HL-60/S4 treated with phorbol 12-myristate 13-acetate at 8.2 ng/mL for 4 days and 3 days (cell line): Measurements from ENCODE around the gene XPO6.

Experiments
- in situ Hi-C: fragments of 300-500 bp; cut with MboI; formaldehyde crosslinking; loops from 2 replicates; pipeline ENCODE4 v1.15.0; 2022; ENCODE audit warnings: low sequenced_read_pairs

XPO6 gene

DNA sequence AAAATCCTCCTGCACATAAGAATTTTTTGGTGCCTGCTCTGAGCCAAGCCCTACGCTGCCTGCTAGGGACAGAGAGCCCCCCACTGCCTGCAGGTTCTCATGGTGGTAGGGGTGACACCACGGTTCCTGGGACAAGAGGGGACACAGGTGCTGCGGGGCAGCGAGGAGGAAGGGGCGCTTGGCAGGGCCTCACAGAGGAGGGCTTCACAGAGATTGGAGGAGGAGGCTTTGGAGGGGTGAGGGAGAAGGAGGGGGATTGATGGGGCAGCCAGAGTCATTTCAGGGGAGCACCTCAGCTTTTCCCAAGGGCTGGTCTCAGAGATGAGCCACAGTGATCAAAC lies 118.4 kb downstream of the XPO6 start:
- in situ Hi-C loops, result no loop called here

- in situ Hi-C loops, result no loop called here
Observed at GRCh38 chr16:28092721-28093384, 118.9 kb downstream of the XPO6 start.

GRCh38 chr16:28091656-28092055 lies 120.1 kb downstream of the XPO6 start:
- in situ Hi-C loops, result no loop called here

DNA sequence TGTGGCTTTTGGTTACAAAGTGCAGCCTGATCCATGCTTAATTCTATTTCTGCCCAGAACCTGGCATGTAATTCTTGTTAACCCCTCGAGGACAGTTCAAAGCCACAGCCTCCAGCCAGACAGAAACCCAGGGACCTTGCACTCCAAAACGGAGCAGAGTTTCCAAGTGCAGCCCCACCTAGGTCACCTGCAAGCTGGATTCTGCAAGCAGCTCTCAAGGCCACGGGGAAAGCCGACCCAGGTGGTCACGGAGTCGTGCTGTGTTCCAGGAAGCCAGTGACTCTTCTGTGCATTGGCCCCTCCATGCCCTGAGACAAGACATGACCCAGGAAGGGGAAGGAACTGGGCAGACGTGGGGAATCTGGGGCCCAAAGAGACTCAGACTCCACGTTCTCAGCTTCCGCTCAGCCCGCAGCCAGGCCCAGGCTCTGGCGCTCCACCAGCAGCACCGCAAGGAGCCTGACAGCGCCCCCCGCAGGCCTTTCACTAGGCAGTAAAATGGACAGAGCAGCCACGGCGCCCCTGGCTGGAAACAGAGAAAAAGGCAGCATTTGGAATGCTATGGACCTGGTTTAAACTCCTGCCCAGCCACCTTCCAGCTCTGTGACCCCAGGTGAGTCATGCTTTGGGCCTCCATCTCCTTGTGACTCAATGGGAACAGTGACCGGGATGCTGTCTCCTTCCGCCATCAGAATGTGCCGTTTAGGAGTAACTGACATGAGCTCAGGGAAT lies 121.0 kb downstream of the XPO6 start:
- in situ Hi-C loops, result no loop called here

GRCh38 chr16:28089992-28090365 lies 121.8 kb downstream of the XPO6 start:
- in situ Hi-C loops, result no loop called here

DNA sequence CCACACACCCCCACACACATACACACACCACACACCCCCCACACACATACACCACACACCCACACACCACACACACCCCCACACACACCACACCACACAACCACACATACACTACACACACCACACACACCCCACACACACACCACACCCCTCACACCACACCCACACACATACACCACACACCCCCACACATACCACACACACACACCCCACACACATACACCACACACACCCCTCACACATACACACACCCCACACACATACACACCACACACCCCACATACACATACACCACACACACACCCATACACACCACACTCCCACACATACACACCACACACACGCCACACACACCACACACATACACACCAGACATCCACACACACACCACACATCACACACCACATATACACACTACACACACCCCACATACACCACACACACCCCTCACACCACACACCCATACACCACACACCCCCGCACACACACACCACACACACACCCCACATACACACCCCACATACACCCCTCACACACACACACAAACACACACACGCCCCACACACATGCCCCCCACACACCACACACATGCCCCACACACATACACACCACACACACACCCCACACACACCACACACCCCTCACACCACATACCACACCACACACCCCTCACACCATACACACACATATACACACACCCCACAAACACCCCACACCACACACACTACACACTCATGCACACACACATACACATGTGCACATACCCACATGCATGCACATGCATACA lies 122.4 kb downstream of the XPO6 start:
- in situ Hi-C loops, result no loop called here

GRCh38 chr16:28087675-28088300 lies 124.0 kb downstream of the XPO6 start:
- in situ Hi-C loops, result no loop called here

- in situ Hi-C loops, result no loop called here
Observed at GRCh38 chr16:28087140-28087660, 124.6 kb downstream of the XPO6 start.

DNA sequence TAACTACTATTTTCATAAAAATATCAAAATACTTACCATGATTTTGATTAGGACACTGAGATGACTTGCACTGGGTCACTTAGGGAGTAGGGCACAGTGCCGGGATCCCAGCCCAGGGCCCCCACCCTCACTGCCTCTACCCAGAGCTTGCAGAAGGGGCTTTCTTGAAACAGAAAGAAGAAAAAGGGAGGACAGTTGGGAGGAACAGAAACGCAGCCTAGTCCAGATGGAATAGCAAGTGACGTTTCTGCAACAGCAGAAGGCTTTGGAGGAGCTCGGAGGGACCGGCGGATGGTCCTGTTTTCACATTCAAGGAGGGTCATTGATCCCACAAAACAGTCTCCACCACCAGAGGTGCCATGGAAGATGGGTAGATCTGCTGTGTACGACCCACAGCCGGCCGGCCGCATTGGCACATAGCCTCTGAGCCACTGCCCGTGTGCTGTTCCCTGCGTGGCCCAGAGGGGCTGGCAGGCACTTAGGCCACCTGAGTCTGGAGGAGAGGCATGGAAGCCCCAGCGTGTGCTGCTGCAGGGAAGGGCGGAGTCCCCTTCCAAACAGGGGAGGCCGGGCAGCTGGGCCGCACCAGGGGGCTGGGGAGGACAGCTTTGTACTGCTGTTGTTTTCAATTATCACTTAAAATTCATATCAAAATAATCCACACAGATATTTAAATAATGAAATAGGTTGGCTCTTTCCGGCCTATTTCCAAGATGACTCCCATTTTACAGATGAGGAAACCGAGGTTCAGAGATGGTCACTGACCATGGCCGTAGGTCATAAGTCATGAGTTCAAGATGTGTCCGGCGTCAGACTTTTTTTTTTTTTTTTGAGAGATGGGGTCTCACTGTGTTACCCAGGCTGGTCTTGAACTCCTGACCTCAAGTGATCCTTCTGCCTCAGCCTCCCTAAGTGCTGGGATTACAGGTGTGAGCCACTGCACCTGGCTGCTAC lies 125.3 kb downstream of the XPO6 start:
- in situ Hi-C loops, result no loop called here

- in situ Hi-C loops, result no loop called here
Observed at GRCh38 chr16:28085389-28086171, 126.2 kb downstream of the XPO6 start.

DNA sequence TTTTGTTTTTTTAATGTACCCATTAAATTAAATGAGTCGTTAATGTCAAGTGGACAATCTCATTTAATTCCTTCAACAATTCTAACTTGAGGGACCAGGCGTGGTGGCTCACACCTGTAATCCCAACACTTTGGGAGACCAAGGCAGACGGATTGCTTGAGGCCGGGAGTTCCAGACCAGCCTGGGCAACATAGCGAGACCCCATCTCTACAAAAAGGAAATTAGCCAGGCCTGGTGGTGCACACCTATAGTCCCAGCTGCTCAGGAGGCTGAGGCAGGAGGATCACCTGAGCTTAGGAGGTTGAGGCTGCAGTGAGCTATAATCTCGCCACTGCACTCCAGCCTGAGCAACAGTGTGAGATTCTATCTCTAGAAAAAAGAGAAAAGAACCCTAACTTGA lies 127.6 kb downstream of the XPO6 start:
- in situ Hi-C loops, result no loop called here

- in situ Hi-C loops, result no loop called here
Observed at GRCh38 chr16:28082624-28083023, 129.1 kb downstream of the XPO6 start.

DNA sequence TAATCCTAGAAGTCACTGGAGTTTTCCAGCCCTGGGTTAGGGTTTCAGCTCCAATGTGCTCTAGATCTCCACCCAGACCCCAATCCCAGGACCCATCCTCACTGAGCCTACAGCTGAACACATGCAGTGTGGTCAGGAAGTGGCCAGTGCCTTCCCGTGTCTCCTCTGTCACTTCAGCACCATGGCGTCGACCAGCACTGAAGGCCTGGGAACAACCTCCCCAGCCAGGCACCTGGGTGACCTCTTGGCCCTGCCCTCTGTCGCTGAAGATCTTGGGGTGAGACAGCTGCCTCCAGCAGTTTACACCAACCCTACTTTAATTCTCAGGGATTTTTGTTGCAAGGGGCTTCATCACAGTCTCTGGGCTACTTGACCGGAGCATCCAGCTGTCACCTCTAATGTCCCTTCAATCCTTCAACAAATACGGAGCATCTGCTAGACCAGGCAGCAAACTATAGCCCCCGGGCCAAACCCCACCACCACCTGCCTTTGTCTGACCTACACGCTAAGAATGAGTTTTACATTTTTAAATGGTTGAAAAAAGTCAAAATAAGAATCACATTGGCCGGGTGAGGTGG lies 130.3 kb downstream of the XPO6 start:
- in situ Hi-C loops, result no loop called here

- in situ Hi-C loops, result no loop called here
Observed at GRCh38 chr16:28078261-28078660, 133.5 kb downstream of the XPO6 start.

GRCh38 chr16:28073836-28074235 lies 137.9 kb downstream of the XPO6 start:
- in situ Hi-C loops, result no loop called here

DNA sequence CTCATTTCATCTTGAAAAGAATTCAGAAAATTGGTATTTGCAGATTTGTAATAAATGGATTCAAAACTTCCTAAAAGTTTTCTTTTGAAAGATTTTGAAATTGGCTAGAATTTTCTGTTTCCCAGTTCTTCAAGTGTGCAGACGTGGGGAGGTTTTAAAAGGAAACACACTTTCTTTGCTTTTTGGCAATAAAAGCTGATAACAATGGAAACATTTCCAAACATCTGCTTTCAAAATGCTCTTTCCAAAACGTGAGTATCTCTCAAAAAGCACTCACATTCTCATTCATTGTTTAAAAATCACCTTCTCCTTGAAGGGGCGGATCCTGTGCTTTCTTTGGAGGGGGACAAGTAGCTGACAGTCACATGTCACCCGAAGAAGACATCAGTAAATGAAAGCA lies 139.7 kb downstream of the XPO6 start:
- in situ Hi-C loops, result no loop called here

- in situ Hi-C loops, result no loop called here
Observed at GRCh38 chr16:28069971-28070794, 141.6 kb downstream of the XPO6 start.

DNA sequence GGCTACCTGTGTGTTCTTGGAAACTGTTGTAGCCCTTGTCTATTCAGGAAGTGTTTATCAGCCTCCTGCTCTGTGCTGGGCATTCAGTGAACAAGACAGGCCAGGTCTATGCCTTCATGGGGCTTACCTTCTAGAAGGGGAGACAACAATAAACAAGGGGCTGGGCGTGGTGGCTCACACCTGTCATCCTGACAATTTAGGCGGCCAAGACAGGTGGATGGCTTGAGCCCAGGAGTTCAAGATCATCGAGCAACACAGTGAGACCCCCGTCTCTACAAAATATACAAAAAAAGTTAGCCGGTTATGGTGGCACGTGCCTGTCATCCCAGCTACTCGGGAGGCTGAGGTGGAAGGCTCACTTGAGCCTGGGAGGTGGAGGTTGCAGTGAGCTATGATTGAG lies 142.8 kb downstream of the XPO6 start:
- in situ Hi-C loops, result no loop called here
